GM12891 (cell line): ENCODE measurements around the gene MCTP2.

Source experiments
- PAX5 ChIP-seq: IDR thresholded peaks from 2 replicates; pipeline ENCODE4 v1.6.1; 2011; ENCODE audit warnings: low read length, moderate library complexity, mild to moderate bottlenecking; ENCODE audit not compliant: insufficient read depth, severe bottlenecking
- POLR2AphosphoS5 ChIP-seq: IDR thresholded peaks from 2 replicates; pipeline ENCODE4 v1.6.1; 2011; ENCODE audit warnings: low read depth, low read length, control low read depth
- TAF1 ChIP-seq: IDR thresholded peaks from 2 replicates; pipeline ENCODE4 v1.6.1; 2011; ENCODE audit warnings: low read depth, low read length, control low read depth

GRCh38 chr15:94233441-94233840 is 2.1 kb downstream of the MCTP2 start:
- TF ChIP-seq POLR2AphosphoS5 (no peak), TAF1 (no peak), PAX5 (no peak)
